GM12873 (cell line): ENCODE results near the gene PHYHD1.

ENCODE experiments used
- TF ChIP-seq, protein P1 (sequence below): IDR thresholded peaks from 2 replicates; pipeline ENCODE4 v1.5.1; 2012; ENCODE audit warnings: low read depth, mild to moderate bottlenecking, moderate library complexity, low read length, control low read depth; ENCODE audit not compliant: insufficient read depth; ENCODE audit errors: missing control alignments

Gene PHYHD1

DNA sequence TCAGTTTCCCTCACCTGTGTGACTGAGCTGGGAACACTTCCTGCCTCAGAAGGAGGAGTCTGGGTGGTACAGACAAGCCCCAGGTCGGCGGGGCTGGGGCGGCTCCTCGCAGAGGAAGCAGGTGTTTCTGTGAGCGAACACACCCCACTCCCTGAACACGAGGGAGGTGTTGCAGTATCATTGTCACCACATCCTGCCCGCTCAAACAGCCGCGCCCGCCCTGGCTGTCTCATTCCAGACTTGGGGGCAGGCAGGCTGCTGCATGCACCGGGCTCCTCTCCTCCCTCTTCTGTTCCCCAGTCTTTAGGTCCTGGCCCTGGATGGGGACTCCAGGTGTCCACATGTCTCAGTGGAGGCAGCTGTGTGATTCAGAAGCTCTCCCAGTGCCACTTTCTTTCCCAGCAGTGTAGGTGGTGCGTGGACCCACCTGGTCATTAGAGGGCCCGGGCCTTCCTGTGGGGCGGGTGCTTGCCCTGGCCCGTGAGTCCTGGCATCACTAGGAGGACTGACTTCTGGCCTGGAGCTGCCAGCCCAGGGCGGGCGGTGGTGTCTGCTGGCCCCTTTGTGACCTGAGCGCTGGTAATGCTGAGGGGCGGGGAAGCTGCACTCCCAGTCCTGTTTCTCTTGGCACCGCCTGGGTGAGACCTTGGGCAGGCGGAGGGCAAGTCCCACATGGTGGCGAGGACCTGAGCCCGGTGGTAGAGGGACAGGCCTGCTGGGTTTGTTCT, 18.3 kb upstream of the PHYHD1 start:
- TF ChIP-seq, protein P1, sequence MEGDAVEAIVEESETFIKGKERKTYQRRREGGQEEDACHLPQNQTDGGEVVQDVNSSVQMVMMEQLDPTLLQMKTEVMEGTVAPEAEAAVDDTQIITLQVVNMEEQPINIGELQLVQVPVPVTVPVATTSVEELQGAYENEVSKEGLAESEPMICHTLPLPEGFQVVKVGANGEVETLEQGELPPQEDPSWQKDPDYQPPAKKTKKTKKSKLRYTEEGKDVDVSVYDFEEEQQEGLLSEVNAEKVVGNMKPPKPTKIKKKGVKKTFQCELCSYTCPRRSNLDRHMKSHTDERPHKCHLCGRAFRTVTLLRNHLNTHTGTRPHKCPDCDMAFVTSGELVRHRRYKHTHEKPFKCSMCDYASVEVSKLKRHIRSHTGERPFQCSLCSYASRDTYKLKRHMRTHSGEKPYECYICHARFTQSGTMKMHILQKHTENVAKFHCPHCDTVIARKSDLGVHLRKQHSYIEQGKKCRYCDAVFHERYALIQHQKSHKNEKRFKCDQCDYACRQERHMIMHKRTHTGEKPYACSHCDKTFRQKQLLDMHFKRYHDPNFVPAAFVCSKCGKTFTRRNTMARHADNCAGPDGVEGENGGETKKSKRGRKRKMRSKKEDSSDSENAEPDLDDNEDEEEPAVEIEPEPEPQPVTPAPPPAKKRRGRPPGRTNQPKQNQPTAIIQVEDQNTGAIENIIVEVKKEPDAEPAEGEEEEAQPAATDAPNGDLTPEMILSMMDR = no peak

- TF ChIP-seq, protein P1 = no peak
Measured at GRCh38 chr9:128903079-128903461, 17.7 kb upstream of the PHYHD1 start.

- TF ChIP-seq, protein P1 = no peak
Measured at GRCh38 chr9:128903871-128904620, 16.7 kb upstream of the PHYHD1 start.

- TF ChIP-seq, protein P1 = no peak
Measured at GRCh38 chr9:128905964-128906363, 14.8 kb upstream of the PHYHD1 start.

GRCh38 chr9:128906741-128907140, 14.0 kb upstream of the PHYHD1 start:
- TF ChIP-seq, protein P1 = no peak

- TF ChIP-seq, protein P1 = no peak
Measured at GRCh38 chr9:128908372-128908771, 12.4 kb upstream of the PHYHD1 start.

- TF ChIP-seq, protein P1 = no peak
Measured at GRCh38 chr9:128909859-128910258, 10.9 kb upstream of the PHYHD1 start.
